NCI-H1105 (cell line): ENCODE data around the gene PATJ.

Experiments used
- DNase-seq: peaks from one replicate; lab custom pipeline; 2025; lab: John Stamatoyannopoulos, UW

PATJ gene

GRCh38 chr1:61981870-61982660 lies 239.8 kb downstream of the PATJ start:
- no peak for DNase-seq

GRCh38 chr1:61983236-61983635 lies 241.0 kb downstream of the PATJ start:
- no peak for DNase-seq

- DNase-seq = no peak
Measured at GRCh38 chr1:61992257-61992656, 250.0 kb downstream of the PATJ start.

- no peak for DNase-seq
Measured at GRCh38 chr1:61993331-61993961, 251.2 kb downstream of the PATJ start.

GRCh38 chr1:61995641-61996040 lies 253.4 kb downstream of the PATJ start:
- no peak for DNase-seq

GRCh38 chr1:61997123-61997522 lies 254.8 kb downstream of the PATJ start:
- no peak for DNase-seq

GRCh38 chr1:62003777-62004176 lies 261.5 kb downstream of the PATJ start:
- DNase-seq = no peak

GRCh38 chr1:62006690-62007089 lies 264.4 kb downstream of the PATJ start:
- DNase-seq = no peak

GRCh38 chr1:62011006-62011405 lies 268.7 kb downstream of the PATJ start:
- no peak for DNase-seq

GRCh38 chr1:62012095-62012494 lies 269.8 kb downstream of the PATJ start:
- DNase-seq = no peak

GRCh38 chr1:62012836-62013235 lies 270.6 kb downstream of the PATJ start:
- no peak for DNase-seq

- no peak for DNase-seq
Measured at GRCh38 chr1:62013264-62013663, 271.0 kb downstream of the PATJ start.

GRCh38 chr1:62022382-62022983 lies 280.2 kb downstream of the PATJ start:
- DNase-seq = no peak

GRCh38 chr1:62024690-62025089 lies 282.4 kb downstream of the PATJ start:
- no peak for DNase-seq

GRCh38 chr1:62025154-62025553 lies 282.9 kb downstream of the PATJ start:
- no peak for DNase-seq

GRCh38 chr1:62025892-62026291 lies 283.6 kb downstream of the PATJ start:
- no peak for DNase-seq

- no peak for DNase-seq
Measured at GRCh38 chr1:62029704-62030103, 287.4 kb downstream of the PATJ start.

GRCh38 chr1:62034790-62035189 lies 292.5 kb downstream of the PATJ start:
- DNase-seq = no peak

- DNase-seq = no peak
Measured at GRCh38 chr1:62037274-62037673, 295.0 kb downstream of the PATJ start.

- no peak for DNase-seq
Measured at GRCh38 chr1:62038594-62039284, 296.5 kb downstream of the PATJ start.

GRCh38 chr1:62040450-62040849 lies 298.2 kb downstream of the PATJ start:
- no peak for DNase-seq

- no peak for DNase-seq
Measured at GRCh38 chr1:62040973-62041372, 298.7 kb downstream of the PATJ start.

- DNase-seq = no peak
Measured at GRCh38 chr1:62043154-62043553, 300.9 kb downstream of the PATJ start.
